GM12801 (cell line): ENCODE measurements around the gene CDHR3.

Source experiments
- TF ChIP-seq, protein P1 (sequence below): IDR thresholded peaks from one replicate; pipeline ENCODE4 v1.5.1; 2011; ENCODE audit warnings: control low read depth; ENCODE audit not compliant: insufficient read length; ENCODE audit errors: extremely low read depth

Gene CDHR3, protein sequence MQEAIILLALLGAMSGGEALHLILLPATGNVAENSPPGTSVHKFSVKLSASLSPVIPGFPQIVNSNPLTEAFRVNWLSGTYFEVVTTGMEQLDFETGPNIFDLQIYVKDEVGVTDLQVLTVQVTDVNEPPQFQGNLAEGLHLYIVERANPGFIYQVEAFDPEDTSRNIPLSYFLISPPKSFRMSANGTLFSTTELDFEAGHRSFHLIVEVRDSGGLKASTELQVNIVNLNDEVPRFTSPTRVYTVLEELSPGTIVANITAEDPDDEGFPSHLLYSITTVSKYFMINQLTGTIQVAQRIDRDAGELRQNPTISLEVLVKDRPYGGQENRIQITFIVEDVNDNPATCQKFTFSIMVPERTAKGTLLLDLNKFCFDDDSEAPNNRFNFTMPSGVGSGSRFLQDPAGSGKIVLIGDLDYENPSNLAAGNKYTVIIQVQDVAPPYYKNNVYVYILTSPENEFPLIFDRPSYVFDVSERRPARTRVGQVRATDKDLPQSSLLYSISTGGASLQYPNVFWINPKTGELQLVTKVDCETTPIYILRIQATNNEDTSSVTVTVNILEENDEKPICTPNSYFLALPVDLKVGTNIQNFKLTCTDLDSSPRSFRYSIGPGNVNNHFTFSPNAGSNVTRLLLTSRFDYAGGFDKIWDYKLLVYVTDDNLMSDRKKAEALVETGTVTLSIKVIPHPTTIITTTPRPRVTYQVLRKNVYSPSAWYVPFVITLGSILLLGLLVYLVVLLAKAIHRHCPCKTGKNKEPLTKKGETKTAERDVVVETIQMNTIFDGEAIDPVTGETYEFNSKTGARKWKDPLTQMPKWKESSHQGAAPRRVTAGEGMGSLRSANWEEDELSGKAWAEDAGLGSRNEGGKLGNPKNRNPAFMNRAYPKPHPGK

GRCh38 chr7:105963038-105963667 is at the start of gene CDHR3:
TSS of gene CDHR3 (plus strand) at chr7:105963264. CDS start at chr7:105963319, 55 bp downstream.
- TF ChIP-seq, protein P1, sequence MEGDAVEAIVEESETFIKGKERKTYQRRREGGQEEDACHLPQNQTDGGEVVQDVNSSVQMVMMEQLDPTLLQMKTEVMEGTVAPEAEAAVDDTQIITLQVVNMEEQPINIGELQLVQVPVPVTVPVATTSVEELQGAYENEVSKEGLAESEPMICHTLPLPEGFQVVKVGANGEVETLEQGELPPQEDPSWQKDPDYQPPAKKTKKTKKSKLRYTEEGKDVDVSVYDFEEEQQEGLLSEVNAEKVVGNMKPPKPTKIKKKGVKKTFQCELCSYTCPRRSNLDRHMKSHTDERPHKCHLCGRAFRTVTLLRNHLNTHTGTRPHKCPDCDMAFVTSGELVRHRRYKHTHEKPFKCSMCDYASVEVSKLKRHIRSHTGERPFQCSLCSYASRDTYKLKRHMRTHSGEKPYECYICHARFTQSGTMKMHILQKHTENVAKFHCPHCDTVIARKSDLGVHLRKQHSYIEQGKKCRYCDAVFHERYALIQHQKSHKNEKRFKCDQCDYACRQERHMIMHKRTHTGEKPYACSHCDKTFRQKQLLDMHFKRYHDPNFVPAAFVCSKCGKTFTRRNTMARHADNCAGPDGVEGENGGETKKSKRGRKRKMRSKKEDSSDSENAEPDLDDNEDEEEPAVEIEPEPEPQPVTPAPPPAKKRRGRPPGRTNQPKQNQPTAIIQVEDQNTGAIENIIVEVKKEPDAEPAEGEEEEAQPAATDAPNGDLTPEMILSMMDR: no peak

DNA sequence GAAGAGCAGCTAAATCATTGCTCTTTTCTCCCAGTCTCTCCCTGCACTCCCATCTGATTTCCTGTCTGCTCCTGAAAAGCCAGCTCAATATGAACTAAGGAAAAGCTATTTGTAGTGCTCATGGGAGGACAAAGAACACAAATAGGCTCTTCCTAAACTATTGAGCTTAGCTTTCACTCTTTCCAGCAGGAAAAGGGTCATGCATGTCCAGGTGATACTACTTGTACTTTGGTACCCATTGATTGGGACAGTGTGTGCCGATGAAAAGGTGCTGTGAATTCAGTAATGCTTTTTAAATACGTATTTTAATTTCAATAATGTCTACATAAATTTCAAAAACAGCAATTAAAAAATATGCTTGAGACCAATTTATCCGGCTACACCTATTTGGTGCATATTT is 49.1 kb upstream of the CDHR3 start:
- TF ChIP-seq, protein P1: no peak

GRCh38 chr7:105916603-105917002 is 46.5 kb upstream of the CDHR3 start:
- TF ChIP-seq, protein P1: no peak

- TF ChIP-seq, protein P1: no peak
Observed at GRCh38 chr7:105917659-105918058, 45.4 kb upstream of the CDHR3 start.

DNA sequence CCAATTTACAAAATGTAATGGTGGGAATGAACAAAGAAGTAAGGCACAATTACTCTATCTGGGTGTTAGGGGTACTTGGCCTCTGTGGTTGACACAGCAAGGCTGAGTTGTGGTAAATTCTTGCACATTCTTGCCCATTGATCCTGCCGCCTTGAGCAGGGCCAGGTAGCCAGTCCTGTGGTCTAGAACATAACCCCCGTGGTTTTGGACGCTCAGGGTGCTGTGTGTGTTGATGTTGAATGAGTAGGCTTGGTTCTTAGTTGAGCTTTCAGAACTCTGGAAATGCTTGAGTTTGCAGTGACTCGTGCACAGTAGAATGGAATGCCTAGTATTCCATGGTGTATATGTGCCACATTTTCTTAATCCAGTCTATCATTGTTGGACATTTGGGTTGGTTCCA is 42.3 kb upstream of the CDHR3 start:
- TF ChIP-seq, protein P1: no peak

- TF ChIP-seq, protein P1: no peak
Observed at GRCh38 chr7:105924945-105925344, 38.1 kb upstream of the CDHR3 start.

- TF ChIP-seq, protein P1: no peak
Observed at GRCh38 chr7:105926131-105926530, 36.9 kb upstream of the CDHR3 start.
